WTC11 (cell line): Measurements from ENCODE around the gene ZNF276. TPM values are rescaled to one million over a fixed set of nuclear protein-coding genes. Genes with fewer than 3 reads are reported as not detected.
"Not testable (repeated sequence)": the region's sequence is repeated elsewhere in the genome, so short reads cannot be mapped to it uniquely, and the experiment has no call there.

Source experiments
- ATAC-seq: fragments of 200-7000 bp; cut with Tn5 transposase; 2 replicates; pipeline ENCODE4 v1.10.0; 2021; ENCODE audit warnings: mild to moderate bottlenecking, moderate library complexity
- CTCF ChIA-PET: fragments of 300-600 bp; sonication (Branson Sonifier 250); formaldehyde crosslinking; loops from one replicate; lab custom pipeline; 2021; ENCODE audit warnings: antibody characterized with exemption; lab: Charles Lee
- POLR2A ChIA-PET: fragments of 350-600 bp; sonication (Branson Sonifier 250); formaldehyde crosslinking; loops from one replicate; lab custom pipeline; 2021; ENCODE audit warnings: antibody characterized with exemption; lab: Charles Lee
- DNase-seq: peaks from one replicate; pipeline ENCODE4 v3.0.0; 2021; ENCODE audit warnings: low spot score
- H3K27ac Mint-ChIP-seq: 2 replicates; pipeline ENCODE4 v1.8.0; 2021; ENCODE audit warnings: mixed read lengths
- H3K27me3 Mint-ChIP-seq: 2 replicates; pipeline ENCODE4 v1.8.0; 2021; ENCODE audit warnings: low read depth, mild to moderate bottlenecking, moderate library complexity, mixed read lengths
- H3K36me3 Mint-ChIP-seq: 2 replicates; pipeline ENCODE4 v1.8.0; 2021; ENCODE audit warnings: mixed read lengths
- H3K4me1 Mint-ChIP-seq: 2 replicates; pipeline ENCODE4 v1.8.0; 2022; ENCODE audit warnings: mixed read lengths
- H3K4me3 Mint-ChIP-seq: 2 replicates; pipeline ENCODE4 v1.8.0; 2021; ENCODE audit warnings: mild to moderate bottlenecking, moderate library complexity, mixed read lengths
- H3K9me3 Mint-ChIP-seq: 2 replicates; pipeline ENCODE4 v1.8.0; 2021; ENCODE audit warnings: mixed read lengths
- AFF4 ChIP-seq: sonication (generic); formaldehyde crosslinking; IDR thresholded peaks from 2 replicates; pipeline ENCODE4 v1.8.1; 2023; ENCODE audit warnings: mild to moderate bottlenecking, missing genetic modification reagents, borderline replicate concordance
- E2F1 ChIP-seq: sonication (generic); formaldehyde crosslinking; IDR thresholded peaks from 2 replicates; pipeline ENCODE4 v1.8.0; 2022; ENCODE audit warnings: mild to moderate bottlenecking, missing genetic modification reagents
- ETV6 ChIP-seq: sonication (generic); formaldehyde crosslinking; IDR thresholded peaks from 2 replicates; pipeline ENCODE4 v1.8.1; 2022; ENCODE audit warnings: mild to moderate bottlenecking, missing genetic modification reagents
- FOXP1 ChIP-seq: sonication (generic); formaldehyde crosslinking; IDR thresholded peaks from 2 replicates; pipeline ENCODE4 v1.8.0; 2022; ENCODE audit warnings: missing genetic modification reagents, mild to moderate bottlenecking, moderate library complexity, borderline replicate concordance
- NR2C2 ChIP-seq: sonication (generic); formaldehyde crosslinking; IDR thresholded peaks from 2 replicates; pipeline ENCODE4 v1.8.0; 2022; ENCODE audit warnings: mild to moderate bottlenecking, missing genetic modification reagents
- PREB ChIP-seq: sonication (generic); formaldehyde crosslinking; IDR thresholded peaks from 2 replicates; pipeline ENCODE4 v1.8.1; 2022; ENCODE audit warnings: mild to moderate bottlenecking, missing genetic modification reagents, moderate library complexity, borderline replicate concordance
- ZNF317 ChIP-seq: sonication (generic); formaldehyde crosslinking; IDR thresholded peaks from 2 replicates; pipeline ENCODE4 v1.8.1; 2023; ENCODE audit warnings: low read depth, mild to moderate bottlenecking, moderate library complexity, missing genetic modification reagents, borderline replicate concordance
- ZNF512 ChIP-seq: sonication (generic); formaldehyde crosslinking; IDR thresholded peaks from 2 replicates; pipeline ENCODE4 v1.8.1; 2022; ENCODE audit warnings: missing genetic modification reagents, borderline replicate concordance
- ZSCAN18 ChIP-seq: fragments of 250-450 bp; sonication (Bioruptor Pico); IDR thresholded peaks from 2 replicates; pipeline ENCODE4 v2.1.2; 2022; ENCODE audit warnings: mild to moderate bottlenecking, moderate library complexity
- total RNA-seq: library from RNA; stranded (reverse); gene quantifications from 3 replicates; pipeline ENCODE4 v1.2.3, GENCODE V29; 2021

ZNF276 gene
- total RNA-seq, 1 experiment from 2014 or later = 16.6 TPM

GRCh38 chr16:89693931-89694783 is 27.2 kb upstream of the ZNF276 start:
- ATAC-seq (no peak), DNase-seq (no peak)
- H3K9me3 Mint-ChIP-seq = no peaks in the 10 kb centered on the region
- POLR2A ChIA-PET = no interaction called here
- no peak overlapping the region for H3K27ac Mint-ChIP-seq
- CTCF ChIA-PET = no interaction called here
- no peak overlapping the region for H3K4me3 Mint-ChIP-seq
- TF ChIP-seq FOXP1 (CRISPR knock-in tag) (no peak), ZNF317 (CRISPR knock-in tag) (no peak), ETV6 (CRISPR knock-in tag) (no peak), E2F1 (CRISPR knock-in tag) (no peak), ZNF512 (CRISPR knock-in tag) (no peak)
- TF ChIP-seq, all 79 proteins: peak for 0
- Mint-ChIP-seq H3K36me3 (peaks cover 35% of the 10 kb centered on the region), H3K4me1 (no peaks in the 10 kb centered on the region), H3K27me3 (no peaks in the 10 kb centered on the region)

- POLR2A ChIA-PET = interaction anchor here (0.6 kb wide), 1 partner anchor 8 kb away, joined by 3 read pairs; the partner anchor contains the start of gene CDK10
- H3K9me3 Mint-ChIP-seq, CTCF ChIA-PET, H3K27ac Mint-ChIP-seq, DNase-seq, H3K4me3 Mint-ChIP-seq, ATAC-seq, H3K4me1 Mint-ChIP-seq, H3K27me3 Mint-ChIP-seq: not testable (repeated sequence)
- peaks cover 37% of the 10 kb centered on the region for H3K36me3 Mint-ChIP-seq
Observed at GRCh38 chr16:89694784-89695085, 26.6 kb upstream of the ZNF276 start.

- TF ChIP-seq PREB (CRISPR knock-in tag) (no peak), NR2C2 (CRISPR knock-in tag) (no peak), ETV6 (CRISPR knock-in tag) (no peak), AFF4 (CRISPR knock-in tag) (no peak), ZSCAN18 (CRISPR knock-in tag) (no peak)
- ATAC-seq (no peak), DNase-seq (no peak)
- ChIA-PET CTCF (interaction anchor here (0.5 to 2.5 kb wide), 2 partner anchors 10 to 80 kb away, joined by 4 to 9 read pairs; no protein-coding TSS in a partner anchor), POLR2A (interaction anchor here (0.5 to 1.2 kb wide), 3 partner anchors 9 to 197 kb away, joined by 3 read pairs; partner anchors contain the start of gene CDK10)
- Mint-ChIP-seq H3K27ac (no peak overlapping the region), H3K4me1 (peaks cover 6% of the 10 kb centered on the region), H3K36me3 (peaks cover 31% of the 10 kb centered on the region), H3K27me3 (no peaks in the 10 kb centered on the region), H3K4me3 (no peak overlapping the region), H3K9me3 (no peaks in the 10 kb centered on the region)
Observed at GRCh38 chr16:89695086-89695874, 26.1 kb upstream of the ZNF276 start.
